Muscle layer of duodenum (tissue), 2 donors: ENCODE data around the gene CTNS.
"Not testable (repeated sequence)": the region's sequence is repeated elsewhere in the genome, so short reads cannot be mapped to it uniquely, and the experiment has no call there.

Experiments used
- H3K27ac ChIP-seq: one replicate; pipeline ENCODE4 v1.7.0; 2013; ENCODE audit warnings: mild to moderate bottlenecking, low read length
- H3K27me3 ChIP-seq: one replicate; pipeline ENCODE4 v1.7.0; 2013; ENCODE audit warnings: low read depth, mild to moderate bottlenecking, control low read depth, low read length
- H3K36me3 ChIP-seq, 2 donors: one replicate each; pipeline ENCODE4 v1.7.0; 2013; ENCODE audit warnings: low read length in 2 of 2, control low read depth in 1 of 2, mild to moderate bottlenecking in 1 of 2; ENCODE audit not compliant: insufficient read depth in 2 of 2, control insufficient read depth in 1 of 2
- H3K4me1 ChIP-seq, 2 donors: one replicate each; pipeline ENCODE4 v1.7.0; 2013; ENCODE audit warnings: low read length in 2 of 2, mild to moderate bottlenecking in 2 of 2, control low read depth in 1 of 2, moderate library complexity in 1 of 2; ENCODE audit not compliant: insufficient read depth in 2 of 2, control insufficient read depth in 1 of 2
- H3K4me3 ChIP-seq, 2 donors: one replicate each; pipeline ENCODE4 v1.7.0; 2013; ENCODE audit warnings: low read length in 2 of 2, low read depth in 1 of 2, mild to moderate bottlenecking in 1 of 2
- H3K9me3 ChIP-seq, 2 donors: one replicate each; pipeline ENCODE4 v1.7.0; 2013; ENCODE audit warnings: low read length in 2 of 2, control low read depth in 1 of 2, mild to moderate bottlenecking in 1 of 2; ENCODE audit not compliant: control insufficient read depth in 1 of 2
- donor health status: healthy.

CTNS gene

DNA sequence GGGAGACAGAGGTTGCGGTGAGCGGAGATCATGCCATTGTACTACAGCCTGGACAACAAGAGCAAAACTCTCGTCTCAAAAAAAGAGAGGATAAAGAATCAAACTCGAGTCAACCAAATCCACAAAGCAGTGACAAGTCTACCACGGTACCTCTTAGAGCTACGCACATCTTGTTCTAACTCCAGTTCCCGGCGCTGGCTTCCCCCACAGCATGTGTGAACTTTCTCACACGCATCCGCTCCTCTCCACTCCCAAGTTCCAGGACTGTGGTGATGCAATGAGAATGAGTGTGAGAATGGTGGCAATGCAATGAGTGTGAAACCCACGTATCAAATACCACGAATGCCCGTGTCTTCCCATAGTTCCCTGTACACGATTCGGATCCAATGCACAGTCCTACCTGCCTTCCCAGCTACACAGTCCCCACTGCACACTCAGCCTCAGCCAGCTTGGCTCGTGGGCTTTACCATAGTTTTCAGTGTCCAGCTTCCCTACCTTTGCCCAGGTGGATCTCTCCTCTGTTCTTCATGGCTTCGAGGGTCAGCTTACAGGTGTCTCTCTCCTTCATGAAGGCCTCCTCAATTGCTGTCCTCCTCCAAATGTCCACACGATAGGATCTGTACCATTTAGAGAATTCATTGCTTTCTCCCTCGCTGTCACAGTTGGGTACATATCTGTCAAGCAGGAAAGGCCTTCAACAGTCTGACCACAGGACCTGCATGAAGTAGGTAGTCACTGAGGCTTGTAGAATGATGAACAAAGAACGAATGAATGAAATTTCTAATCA, 68.6 kb downstream of the CTNS start:
- H3K4me3 ChIP-seq = no peak overlapping the region

DNA sequence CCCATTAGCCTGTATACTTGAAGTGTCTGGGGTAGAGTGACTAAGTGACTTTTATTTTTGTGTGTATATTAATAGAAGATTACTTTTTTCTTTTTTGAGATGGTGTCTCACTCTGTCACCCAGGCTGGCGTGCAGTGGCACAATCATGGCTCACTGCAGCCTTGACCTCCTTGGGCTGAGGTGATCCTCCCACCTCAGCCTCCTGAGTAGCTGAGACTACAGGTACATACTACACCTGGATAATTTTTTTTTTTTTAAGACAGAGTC, 69.1 kb downstream of the CTNS start:
- H3K4me3 ChIP-seq, H3K9me3 ChIP-seq, H3K27ac ChIP-seq, H3K36me3 ChIP-seq, H3K4me1 ChIP-seq, H3K27me3 ChIP-seq: not testable (repeated sequence)

More for the DNA sequence above, 68.6 kb downstream of the CTNS start:
- H3K9me3 ChIP-seq = no peaks in the 10 kb centered on the region
- H3K27me3 ChIP-seq = no peaks in the 10 kb centered on the region
- no peak overlapping the region for H3K27ac ChIP-seq
- no peaks in the 10 kb centered on the region for H3K36me3 ChIP-seq
- H3K4me1 ChIP-seq = no peaks in the 10 kb centered on the region

DNA sequence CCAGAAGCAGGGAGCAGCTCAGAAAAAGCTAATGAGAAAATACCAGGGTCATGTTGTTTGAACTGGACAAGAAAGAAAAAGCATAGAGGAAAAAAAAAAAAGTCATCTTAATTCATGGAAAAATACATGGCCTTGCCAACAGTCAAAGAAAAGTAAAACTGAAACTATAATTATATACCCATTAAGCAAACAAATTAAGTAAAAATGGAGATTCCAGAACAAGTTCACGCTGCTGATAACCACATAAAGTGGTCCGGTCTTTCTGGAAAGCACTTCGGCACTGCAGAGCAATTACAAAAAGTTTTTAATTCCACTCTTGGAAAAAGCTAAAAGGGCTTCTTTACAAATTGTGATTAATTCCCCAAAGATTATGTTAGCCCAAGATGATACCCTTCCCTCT, 71.8 kb downstream of the CTNS start:
- Histone ChIP-seq H3K4me1 (no peaks in the 10 kb centered on the region), H3K27me3 (no peaks in the 10 kb centered on the region), H3K36me3 (peaks cover 5 to 11% of the 10 kb centered on the region in 2 donors), H3K27ac (no peak overlapping the region), H3K4me3 (no peak overlapping the region), H3K9me3 (no peaks in the 10 kb centered on the region)

DNA sequence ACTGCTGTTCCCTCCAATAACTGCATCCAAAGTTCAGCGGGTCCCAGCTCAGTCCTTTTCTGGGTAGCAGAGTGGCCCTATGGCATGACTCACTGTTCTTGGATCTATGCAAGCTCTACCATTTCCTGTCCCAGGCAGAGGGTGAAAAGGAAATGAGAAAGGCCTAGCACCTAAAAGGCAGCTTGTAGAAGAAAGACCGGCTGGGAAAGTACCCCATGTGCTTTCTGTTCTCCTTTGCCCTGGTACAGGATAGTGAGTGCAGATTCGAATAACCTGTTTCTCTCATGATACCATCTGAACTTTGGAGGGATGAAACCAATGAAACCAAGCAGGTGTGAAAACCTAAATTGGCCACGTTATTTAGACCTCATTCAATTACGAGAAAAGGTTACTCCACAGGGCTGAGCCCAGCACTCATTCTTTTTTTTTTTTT, 74.4 kb downstream of the CTNS start:
- Histone ChIP-seq H3K9me3 (no peaks in the 10 kb centered on the region), H3K27ac (no peak overlapping the region), H3K4me1 (no peaks in the 10 kb centered on the region), H3K27me3 (no peaks in the 10 kb centered on the region), H3K4me3 (no peak overlapping the region), H3K36me3 (peaks cover 17 to 28% of the 10 kb centered on the region in 2 donors)
